HG03575 (cell line): ENCODE results near the gene IL18BP.

Experiments used
- ATAC-seq: cut with Tn5 transposase; IDR thresholded peaks from one replicate; pipeline ENCODE4 v1.9.1; 2021; ENCODE audit not compliant: unreplicated experiment, insufficient number of reproducible peaks, low FRiP score; ENCODE audit errors: extremely low read depth

IL18BP gene

GRCh38 chr11:72039031-72039855 is 40.5 kb downstream of the IL18BP start:
- ATAC-seq = no peak

GRCh38 chr11:72039856-72040401 is 41.2 kb downstream of the IL18BP start:
- ATAC-seq = no peak

- ATAC-seq = no peak
Observed at GRCh38 chr11:72040491-72041363, 42.0 kb downstream of the IL18BP start.

GRCh38 chr11:72041364-72042063 is 42.8 kb downstream of the IL18BP start:
- no peak for ATAC-seq

GRCh38 chr11:72042064-72042745 is 43.5 kb downstream of the IL18BP start:
- ATAC-seq = no peak

GRCh38 chr11:72045849-72046248 is 47.1 kb downstream of the IL18BP start:
- no peak for ATAC-seq

- no peak for ATAC-seq
Observed at GRCh38 chr11:72048766-72049460, 50.2 kb downstream of the IL18BP start.
